ENCODE data around the gene GVQW3.

The GVQW3 gene

DNA sequence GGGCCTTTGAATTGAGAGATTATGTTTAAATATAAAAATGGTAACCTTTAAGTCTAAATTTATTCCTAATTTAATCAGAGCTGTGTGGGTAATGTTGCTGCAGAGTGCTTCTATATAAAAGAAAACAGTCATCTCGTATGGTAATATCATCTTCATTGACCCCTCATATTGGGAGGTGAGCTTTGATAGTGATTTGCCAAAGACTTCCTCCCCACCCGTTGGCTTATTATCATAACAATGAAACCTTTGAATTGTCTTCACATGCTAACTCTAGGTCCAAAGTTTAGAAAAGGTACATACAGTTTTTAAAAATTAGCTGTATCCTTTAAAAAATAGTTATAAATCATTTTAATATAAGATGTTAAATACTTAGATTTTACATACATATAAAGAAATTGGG, 67.4 kb downstream of the GVQW3 start:
- H3K4me3 ChIP-seq (ENCODE audit: low read depth, low read length) = no peak overlapping the region
- TF ChIP-seq, protein P1, sequence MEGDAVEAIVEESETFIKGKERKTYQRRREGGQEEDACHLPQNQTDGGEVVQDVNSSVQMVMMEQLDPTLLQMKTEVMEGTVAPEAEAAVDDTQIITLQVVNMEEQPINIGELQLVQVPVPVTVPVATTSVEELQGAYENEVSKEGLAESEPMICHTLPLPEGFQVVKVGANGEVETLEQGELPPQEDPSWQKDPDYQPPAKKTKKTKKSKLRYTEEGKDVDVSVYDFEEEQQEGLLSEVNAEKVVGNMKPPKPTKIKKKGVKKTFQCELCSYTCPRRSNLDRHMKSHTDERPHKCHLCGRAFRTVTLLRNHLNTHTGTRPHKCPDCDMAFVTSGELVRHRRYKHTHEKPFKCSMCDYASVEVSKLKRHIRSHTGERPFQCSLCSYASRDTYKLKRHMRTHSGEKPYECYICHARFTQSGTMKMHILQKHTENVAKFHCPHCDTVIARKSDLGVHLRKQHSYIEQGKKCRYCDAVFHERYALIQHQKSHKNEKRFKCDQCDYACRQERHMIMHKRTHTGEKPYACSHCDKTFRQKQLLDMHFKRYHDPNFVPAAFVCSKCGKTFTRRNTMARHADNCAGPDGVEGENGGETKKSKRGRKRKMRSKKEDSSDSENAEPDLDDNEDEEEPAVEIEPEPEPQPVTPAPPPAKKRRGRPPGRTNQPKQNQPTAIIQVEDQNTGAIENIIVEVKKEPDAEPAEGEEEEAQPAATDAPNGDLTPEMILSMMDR (IDR thresholded peaks at IDR 0.05; ENCODE audit: control insufficient read depth, extremely low read depth, insufficient read depth) = no peak
- no peak for DNase-seq (ENCODE audit: low read depth)

DNA sequence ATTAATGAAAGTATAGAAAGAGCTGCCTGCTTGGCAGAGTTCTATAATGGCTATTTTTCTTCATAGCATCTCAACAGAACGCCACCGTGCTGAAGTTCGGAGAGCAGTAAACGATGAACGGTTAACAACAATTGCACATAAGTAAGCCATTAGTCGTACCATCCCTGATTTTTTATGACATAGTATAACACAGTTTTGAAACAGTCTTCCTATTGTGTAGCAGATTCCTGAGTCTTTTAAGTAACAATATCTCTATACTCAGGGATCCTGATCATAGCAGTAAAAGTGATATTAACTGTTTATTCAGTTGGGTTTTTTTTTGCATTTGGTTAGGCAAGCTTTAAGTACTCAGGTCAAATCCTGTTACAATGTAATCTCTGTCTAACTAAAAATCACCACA, 72.1 kb downstream of the GVQW3 start:
- H3K4me3 ChIP-seq (ENCODE audit: low read depth, low read length) = no peak overlapping the region
- TF ChIP-seq, protein P1 (IDR thresholded peaks at IDR 0.05; ENCODE audit: control insufficient read depth, extremely low read depth, insufficient read depth) = no peak
- DNase-seq (ENCODE audit: low read depth) = no peak

DNA sequence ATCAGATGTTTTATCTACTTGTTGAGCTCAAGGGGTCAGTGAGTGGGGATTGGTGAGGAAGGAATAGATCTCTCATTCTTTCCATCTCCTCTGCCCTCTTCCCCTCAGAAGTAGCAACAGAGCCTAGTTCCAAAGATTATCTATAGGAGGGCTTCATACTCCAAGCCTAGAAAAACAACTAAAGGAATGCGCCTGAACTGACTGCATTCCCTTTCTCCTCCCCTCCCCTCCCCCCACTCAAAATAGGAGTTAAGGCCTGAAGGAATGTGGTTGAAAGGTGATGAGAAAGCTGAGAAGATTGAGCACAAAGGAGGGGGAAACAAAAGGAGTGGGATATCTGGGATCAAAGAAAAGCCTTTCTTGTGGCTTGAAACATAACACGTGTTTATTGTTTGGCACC, 74.2 kb downstream of the GVQW3 start:
- H3K4me3 ChIP-seq (ENCODE audit: low read depth, low read length) = no peak overlapping the region
- TF ChIP-seq, protein P1 (IDR thresholded peaks at IDR 0.05; ENCODE audit: control insufficient read depth, extremely low read depth, insufficient read depth) = no peak
- DNase-seq (ENCODE audit: low read depth) = no peak

DNA sequence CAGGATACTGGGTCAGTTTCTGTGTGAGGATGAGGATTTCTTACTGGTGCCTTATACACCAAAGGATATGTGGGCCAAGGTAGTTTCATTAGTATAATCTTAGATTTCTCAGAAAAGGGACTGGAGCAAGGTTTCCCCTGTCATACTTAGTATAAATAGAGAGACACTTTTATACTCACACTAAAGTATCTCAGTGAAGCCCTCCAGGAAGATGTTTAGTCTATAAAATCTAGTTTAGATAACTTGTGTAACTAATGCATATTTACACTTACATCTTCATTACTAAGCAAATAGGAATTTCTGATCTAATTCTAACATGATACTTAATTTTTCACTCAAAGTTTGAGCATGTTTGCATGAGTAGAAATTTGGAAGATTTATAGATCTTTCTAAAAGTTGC, 74.8 kb downstream of the GVQW3 start:
- H3K4me3 ChIP-seq (ENCODE audit: low read depth, low read length) = no peak overlapping the region
- no peak for DNase-seq (ENCODE audit: low read depth)
- TF ChIP-seq, protein P1 (IDR thresholded peaks at IDR 0.05; ENCODE audit: control insufficient read depth, extremely low read depth, insufficient read depth) = no peak

DNA sequence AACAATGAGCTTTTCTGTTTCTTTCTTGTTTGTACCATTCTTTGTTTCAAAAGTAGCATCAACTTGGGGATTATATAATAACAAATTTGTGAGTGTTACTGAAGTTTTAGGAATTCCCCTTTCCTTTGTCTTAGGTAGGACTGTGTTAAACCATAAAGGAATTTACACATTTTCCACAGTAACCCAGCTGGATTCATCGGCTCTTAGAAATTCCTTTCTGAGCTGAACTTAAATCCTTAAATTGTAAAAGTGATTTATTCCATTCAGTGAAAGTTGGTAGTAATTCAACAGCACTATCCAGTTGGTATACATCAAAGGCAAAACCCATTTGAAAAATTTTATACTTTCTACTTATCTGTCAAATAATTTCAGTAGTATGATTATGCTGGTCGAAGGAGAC, 75.4 kb downstream of the GVQW3 start:
- no peak for DNase-seq (ENCODE audit: low read depth)
- no peak overlapping the region for H3K4me3 ChIP-seq (ENCODE audit: low read depth, low read length)
- TF ChIP-seq, protein P1 (IDR thresholded peaks at IDR 0.05; ENCODE audit: control insufficient read depth, extremely low read depth, insufficient read depth) = no peak

Data from LNCaP clone FGC (cell line).